Bronchial epithelial cell (primary cell): ENCODE data around the gene CLSTN2. TPM values are rescaled to one million over a fixed set of nuclear protein-coding genes. Genes with fewer than 3 reads are reported as not detected.
A peak's percentile ranks its signal among the peaks of the same experiment; 100 is the strongest.

Source experiments
- DNase-seq: peaks from one replicate; pipeline ENCODE4 v3.0.0-alpha.2; 2010; ENCODE audit warnings: low read depth
- FAIRE-seq: peaks from 2 replicates; lab custom pipeline; 2011; peaks lifted over from hg19 to GRCh38; lab: Jason Lieb, UNC
- H3K27me3 ChIP-seq: 2 replicates; pipeline ENCODE4 v1.5.1; 2011; ENCODE audit warnings: low read length; ENCODE audit not compliant: control insufficient read depth, insufficient read depth
- H3K36me3 ChIP-seq: 2 replicates; pipeline ENCODE4 v1.5.1; 2011; ENCODE audit warnings: low read length; ENCODE audit not compliant: control insufficient read depth, insufficient read depth
- H3K4me3 ChIP-seq: 2 replicates; pipeline ENCODE4 v1.5.1; 2011; ENCODE audit warnings: mild to moderate bottlenecking, low read depth, low read length, control low read depth
- total RNA-seq: library from RNA; depleted of rRNA; stranded (reverse); fragments of >200 nt; gene quantifications from 2 replicates; pipeline ENCODE4 v1.2.1, GENCODE V29; 2014
- TF ChIP-seq, protein P1 (sequence below): IDR thresholded peaks from 2 replicates; pipeline ENCODE4 v1.5.1; 2011; ENCODE audit warnings: mild to moderate bottlenecking, moderate library complexity, low read length, control low read depth, inconsistent platforms; ENCODE audit not compliant: insufficient read depth, severe bottlenecking

The CLSTN2 gene
- total RNA-seq, 1 donor from 2014 or later, result 0.26 TPM

DNA sequence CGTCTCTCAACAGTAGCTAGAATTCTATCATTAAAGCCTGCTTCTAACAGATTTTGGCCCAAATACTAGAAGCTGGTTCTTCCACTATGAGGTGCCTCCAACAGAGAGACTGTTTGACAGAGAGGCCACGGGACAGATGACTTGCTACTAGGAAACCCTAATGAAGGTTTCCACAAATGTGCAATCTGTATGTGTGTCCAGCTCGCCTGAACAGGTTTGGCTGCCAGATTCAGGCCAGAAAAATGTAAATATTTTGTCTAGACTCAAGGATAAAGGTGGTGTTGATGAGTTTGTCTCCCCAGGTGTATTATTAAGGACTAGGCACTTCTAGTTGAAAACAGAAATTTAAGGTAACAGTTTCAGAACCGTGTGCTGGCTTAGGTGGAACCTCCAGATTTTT lies 651.3 kb downstream of the CLSTN2 start:
- peak; percentile 53 for DNase-seq
- FAIRE-seq, result no peak
- H3K27me3 ChIP-seq, result no peaks in the 10 kb centered on the region
- no peak overlapping the region for H3K4me3 ChIP-seq
- no peaks in the 10 kb centered on the region for H3K36me3 ChIP-seq
- TF ChIP-seq, protein P1, sequence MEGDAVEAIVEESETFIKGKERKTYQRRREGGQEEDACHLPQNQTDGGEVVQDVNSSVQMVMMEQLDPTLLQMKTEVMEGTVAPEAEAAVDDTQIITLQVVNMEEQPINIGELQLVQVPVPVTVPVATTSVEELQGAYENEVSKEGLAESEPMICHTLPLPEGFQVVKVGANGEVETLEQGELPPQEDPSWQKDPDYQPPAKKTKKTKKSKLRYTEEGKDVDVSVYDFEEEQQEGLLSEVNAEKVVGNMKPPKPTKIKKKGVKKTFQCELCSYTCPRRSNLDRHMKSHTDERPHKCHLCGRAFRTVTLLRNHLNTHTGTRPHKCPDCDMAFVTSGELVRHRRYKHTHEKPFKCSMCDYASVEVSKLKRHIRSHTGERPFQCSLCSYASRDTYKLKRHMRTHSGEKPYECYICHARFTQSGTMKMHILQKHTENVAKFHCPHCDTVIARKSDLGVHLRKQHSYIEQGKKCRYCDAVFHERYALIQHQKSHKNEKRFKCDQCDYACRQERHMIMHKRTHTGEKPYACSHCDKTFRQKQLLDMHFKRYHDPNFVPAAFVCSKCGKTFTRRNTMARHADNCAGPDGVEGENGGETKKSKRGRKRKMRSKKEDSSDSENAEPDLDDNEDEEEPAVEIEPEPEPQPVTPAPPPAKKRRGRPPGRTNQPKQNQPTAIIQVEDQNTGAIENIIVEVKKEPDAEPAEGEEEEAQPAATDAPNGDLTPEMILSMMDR, result no peak

DNA sequence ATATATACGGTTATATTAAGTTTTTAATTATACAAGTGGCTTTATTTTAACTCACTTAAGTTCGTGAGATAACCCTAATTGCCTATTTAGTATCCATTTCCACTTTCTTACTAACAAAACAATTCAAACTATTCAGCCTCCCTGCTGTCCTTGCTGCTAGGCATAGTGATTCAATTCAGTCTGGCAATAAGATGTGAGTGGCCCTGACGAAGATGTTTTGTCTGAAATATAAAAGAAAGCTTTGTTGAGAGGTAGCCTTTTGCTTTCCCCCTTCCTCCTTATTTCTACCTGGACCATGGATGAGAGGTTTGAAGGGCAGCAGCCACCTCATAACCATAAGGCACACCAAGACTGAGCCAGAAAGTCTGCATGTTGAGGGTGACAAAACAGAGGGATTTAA lies 653.6 kb downstream of the CLSTN2 start:
- Histone ChIP-seq H3K27me3 (no peaks in the 10 kb centered on the region), H3K4me3 (no peak overlapping the region), H3K36me3 (no peaks in the 10 kb centered on the region)
- TF ChIP-seq, protein P1, result no peak
- DNase-seq (no peak), FAIRE-seq (no peak)

DNA sequence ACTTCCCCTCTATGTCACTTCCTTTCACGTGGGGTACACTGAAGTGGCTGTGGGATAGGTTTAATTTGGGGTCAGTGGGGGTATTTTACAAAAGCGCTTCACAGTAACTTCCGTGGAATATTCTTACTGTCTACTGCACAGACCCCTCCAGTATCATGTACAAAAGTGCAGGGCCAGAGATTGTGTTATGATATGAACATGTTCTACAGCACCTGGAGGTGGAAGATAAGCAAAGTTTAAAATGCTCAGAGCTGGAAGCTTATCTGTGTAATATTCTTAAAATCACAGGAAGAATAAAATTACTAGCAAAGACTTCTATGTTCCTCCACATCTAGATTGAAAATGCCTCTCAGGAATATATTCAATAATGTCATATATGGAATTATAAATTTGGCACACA lies 658.8 kb downstream of the CLSTN2 start:
- H3K4me3 ChIP-seq, result no peak overlapping the region
- TF ChIP-seq, protein P1, result no peak
- DNase-seq (no peak), FAIRE-seq (no peak)
- no peaks in the 10 kb centered on the region for H3K36me3 ChIP-seq
- H3K27me3 ChIP-seq, result no peaks in the 10 kb centered on the region

DNA sequence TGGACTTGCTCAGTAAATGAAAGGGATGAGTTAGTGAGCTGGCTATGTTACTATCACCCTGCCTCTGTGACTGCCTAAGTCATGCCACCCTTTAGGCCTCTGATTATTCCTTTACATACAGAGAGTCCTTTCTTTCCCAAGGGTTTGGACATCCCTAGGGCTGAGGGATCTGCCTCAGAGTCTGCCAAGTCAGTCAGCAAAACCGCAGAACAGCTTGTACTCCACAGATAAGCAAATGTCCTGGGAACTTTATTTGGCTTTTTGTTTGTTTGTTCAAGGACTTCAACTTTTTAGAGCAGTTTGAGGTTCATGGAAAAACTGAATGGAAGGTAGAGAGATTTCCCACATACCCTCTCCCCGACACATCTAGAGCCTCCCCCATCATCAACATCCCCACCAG lies 660.3 kb downstream of the CLSTN2 start:
- H3K27me3 ChIP-seq, result no peaks in the 10 kb centered on the region
- FAIRE-seq, result no peak
- no peaks in the 10 kb centered on the region for H3K36me3 ChIP-seq
- peak; percentile 12 for DNase-seq
- TF ChIP-seq, protein P1, result no peak
- no peak overlapping the region for H3K4me3 ChIP-seq

DNA sequence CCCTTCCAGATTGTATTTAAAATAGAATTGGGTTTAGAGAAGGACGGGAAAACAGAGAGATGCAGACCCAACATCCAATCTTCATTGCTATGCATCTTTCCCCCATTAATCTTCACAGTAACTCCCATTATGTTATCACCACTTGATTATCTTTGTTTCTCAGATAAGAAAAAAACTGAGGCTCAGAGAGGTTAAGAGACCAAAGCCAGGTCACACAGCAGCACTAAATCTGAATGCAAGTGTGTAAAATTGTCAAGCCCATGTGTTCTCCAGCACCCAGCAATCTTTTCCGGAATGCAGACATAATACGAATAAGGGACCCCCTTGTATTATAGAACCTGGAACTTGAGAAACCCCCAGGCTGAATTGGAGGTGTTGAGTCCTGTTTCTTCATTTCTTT lies 662.4 kb downstream of the CLSTN2 start:
- no peak for DNase-seq
- Histone ChIP-seq H3K36me3 (no peaks in the 10 kb centered on the region), H3K4me3 (no peak overlapping the region), H3K27me3 (no peaks in the 10 kb centered on the region)
- TF ChIP-seq, protein P1, result no peak
- FAIRE-seq, result no peak

DNA sequence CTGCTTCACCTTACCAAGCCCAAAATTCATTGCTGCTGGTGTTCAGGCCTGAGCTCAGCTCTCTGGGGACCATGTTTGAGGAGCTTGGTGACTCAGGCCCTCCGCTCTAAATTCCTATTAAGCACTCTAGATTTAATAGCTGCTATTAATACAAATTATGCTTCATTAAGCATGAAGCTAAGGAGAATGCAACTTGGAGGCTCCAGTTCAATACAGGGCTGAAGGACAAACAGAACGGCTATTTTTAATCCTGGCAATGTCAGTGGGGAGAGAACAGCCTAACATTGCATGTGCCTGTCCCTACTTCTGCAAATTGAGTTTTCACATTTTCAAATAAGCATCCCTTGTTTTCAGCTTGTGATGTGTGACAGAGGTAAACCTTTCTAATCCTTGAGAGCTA lies 662.8 kb downstream of the CLSTN2 start:
- TF ChIP-seq, protein P1, result no peak
- DNase-seq (no peak), FAIRE-seq (no peak)
- Histone ChIP-seq H3K4me3 (no peak overlapping the region), H3K36me3 (no peaks in the 10 kb centered on the region), H3K27me3 (no peaks in the 10 kb centered on the region)
